ENCODE data around the gene SLC9A9. TPM values are rescaled to one million over a fixed set of nuclear protein-coding genes. Genes with fewer than 3 reads are reported as not detected.
A peak's percentile ranks its signal among the peaks of the same experiment; 100 is the strongest.
"Not testable (repeated sequence)": the region's sequence is repeated elsewhere in the genome, so short reads cannot be mapped to it uniquely, and the experiment has no call there.

Gene SLC9A9
- total RNA-seq, 1 donor from 2014 or later = 7.1 TPM

DNA sequence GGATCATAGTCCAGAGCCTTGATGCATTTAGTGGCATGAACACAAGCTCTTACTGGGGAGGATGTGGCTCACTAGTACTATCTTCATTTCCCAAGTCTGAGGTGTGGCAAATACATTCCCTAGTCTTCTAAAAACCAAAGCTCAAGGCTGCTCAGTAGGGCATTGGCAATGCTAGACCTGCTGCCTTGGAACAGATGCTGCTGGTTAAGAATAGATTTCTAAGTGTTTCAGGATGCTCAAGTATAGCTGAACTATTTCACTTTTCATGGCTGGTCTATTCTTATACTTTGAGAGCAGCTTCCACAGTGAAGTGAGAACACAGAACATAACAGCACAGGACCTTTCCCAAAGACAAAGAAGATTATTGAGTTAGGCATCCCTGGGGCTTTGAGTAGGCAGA is 549.9 kb downstream of the SLC9A9 start:
- DNase-seq (ENCODE audit: low read depth in 2 of 2) = no peak

DNA sequence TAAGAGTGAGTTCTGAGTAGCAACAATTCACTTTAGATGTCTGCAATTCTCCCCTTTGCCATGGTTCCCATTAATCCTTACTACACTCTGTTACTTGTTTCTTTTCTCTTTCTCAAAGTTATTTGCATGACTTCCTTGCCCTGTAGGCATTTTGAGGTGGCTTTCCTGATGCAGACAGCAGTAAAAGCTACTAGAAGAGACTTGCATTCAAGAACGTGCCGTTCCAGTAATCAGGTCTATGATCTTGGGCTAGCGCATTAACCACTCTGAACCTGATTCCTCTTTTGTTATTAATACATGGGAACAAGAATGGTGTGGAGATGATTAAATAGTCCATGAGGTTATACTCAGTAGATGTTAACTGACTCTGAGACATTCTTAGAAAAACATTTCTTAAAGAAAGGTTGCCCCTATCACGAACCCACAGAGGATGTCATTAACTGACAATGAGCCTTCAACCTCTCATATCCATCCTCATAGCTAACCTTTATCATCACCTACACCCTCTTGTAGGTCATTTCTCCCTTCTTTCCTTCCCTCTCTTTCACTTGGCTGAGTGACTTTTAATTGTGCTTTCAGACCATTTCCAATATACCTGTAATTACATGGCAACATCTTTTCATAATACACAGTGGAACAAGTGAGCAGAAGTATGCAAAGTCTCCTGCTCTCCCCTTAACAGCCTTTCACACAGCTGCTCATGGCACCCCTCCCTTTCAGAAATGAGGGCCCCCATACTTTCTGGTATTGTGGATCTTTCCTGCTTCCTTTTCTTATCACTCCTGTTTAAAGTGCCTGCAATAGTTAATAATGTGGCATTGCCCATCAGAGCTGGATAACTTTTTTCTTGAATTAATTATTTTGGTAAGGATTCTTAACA is 552.8 kb downstream of the SLC9A9 start:
- DNase-seq (ENCODE audit: low read depth in 2 of 2) = no peak

DNA sequence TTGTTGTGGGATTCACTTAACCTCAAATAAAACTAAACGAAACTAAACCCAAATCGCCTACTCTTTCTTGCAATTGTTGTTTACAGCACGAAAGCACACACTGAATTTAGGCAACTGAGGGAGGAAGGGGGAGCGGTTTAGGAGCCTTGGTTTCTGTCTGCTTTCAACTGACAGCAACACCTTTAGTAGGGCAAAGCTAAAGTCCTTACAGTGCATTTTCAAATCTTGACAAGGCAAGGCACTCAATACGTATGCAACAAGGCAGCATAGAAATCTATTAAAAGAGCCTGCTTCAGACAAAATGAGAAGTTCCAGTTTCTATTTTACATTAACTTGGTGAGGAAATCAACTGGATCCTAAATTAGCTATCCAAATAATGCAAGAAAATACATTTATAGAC is 554.1 kb downstream of the SLC9A9 start:
- no peak for DNase-seq (ENCODE audit: low read depth in 2 of 2)

DNA sequence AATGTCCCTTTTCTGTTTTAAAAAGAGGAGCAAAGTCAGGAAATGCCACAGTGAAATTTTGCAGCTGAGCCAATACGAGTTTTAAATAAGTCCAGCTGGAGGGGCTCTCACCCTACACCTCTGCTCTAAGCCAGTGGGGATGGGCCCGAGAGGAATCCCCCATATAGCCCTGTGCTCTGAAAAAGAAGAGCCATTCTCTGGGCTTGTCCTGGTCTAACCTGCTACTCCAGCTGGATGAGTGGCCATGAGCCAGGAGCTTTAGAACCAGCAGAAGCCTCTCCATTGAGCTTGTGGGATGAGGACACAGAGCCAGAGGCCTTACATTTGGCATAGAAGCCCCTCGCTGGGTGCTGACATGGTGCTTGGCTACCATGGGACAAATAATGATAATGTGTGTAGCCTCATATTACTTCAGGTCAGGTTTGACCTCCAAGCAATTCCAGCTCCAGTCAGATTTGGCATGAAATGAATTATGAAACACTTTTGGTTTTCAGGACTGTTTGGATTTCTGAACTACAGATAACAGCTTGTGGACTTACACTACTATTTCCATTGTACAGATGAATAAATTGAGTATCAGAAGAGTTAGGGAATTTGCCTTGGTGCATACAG is 556.3 kb downstream of the SLC9A9 start:
- peak in 1 of 2 donors; percentile 72 for DNase-seq (ENCODE audit: low read depth in 2 of 2)

DNA sequence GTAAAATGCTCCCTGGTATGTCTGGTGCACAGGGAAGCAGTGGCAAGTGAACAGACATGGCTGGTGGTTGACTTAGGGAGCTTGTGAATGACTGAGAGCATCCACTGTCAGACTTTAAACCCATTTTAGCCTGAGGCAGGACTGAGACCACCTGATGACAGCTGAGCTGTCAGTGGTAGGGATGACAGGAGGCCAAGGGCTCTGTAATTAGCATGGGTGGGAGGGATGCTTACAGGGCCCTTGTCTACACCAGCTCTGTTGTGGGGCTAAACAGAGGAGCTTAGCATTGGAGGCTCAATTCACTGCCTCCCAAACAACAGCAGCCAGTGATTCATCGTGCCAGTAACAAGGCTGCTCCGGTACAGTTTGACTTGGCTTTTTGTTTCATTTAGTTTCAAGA is 559.3 kb downstream of the SLC9A9 start:
- DNase-seq (ENCODE audit: low read depth in 2 of 2) = no peak

DNA sequence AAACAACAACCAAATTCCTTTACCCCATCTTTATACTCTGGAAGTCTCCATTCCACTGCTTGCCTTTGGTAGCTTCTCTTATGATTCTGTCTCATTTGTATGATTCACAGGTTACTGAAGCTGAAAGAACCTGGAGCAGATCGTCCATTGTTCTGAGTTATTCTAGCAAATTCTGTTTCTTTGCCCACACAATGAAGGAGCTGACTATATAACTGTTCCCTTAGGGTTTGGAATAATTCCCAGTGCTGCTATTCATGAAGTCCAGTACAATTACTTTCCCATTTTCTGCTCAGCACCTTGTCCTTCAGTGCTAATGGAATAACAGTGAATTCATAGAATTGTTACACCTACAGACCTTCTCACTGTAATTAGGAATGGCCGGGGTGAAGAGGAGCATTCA is 560.9 kb downstream of the SLC9A9 start:
- DNase-seq (ENCODE audit: low read depth in 2 of 2) = no peak

DNA sequence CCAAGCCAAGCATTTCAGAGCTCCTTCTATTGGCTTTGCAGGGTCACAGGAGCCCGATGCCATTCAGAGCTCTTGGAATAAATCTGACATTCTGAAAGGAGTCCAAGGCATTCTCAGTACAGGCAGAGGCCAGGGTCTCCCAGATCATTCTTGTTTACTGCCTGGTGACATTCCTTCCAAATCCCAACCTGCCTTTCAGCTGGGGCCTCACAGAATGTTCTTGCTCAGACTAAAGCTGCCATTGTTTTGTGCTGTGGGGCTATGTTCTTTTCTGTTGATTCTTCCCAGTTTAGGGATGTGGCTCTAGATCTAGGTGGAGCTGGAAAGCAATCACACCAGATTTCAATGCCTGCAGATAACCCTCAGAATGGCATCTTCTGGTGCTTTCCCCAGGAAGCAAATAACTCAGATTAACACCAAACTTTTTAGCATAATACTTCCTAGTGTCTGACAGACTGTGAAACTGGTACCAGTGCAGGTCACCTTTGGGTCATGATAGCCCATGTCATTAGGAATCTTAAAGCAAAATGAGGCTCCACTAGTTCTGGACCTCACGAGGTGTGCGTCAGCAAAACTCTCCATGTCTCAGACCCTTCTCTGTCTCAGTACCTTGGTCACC is 561.8 kb downstream of the SLC9A9 start:
- no peak for DNase-seq (ENCODE audit: low read depth in 2 of 2)

DNA sequence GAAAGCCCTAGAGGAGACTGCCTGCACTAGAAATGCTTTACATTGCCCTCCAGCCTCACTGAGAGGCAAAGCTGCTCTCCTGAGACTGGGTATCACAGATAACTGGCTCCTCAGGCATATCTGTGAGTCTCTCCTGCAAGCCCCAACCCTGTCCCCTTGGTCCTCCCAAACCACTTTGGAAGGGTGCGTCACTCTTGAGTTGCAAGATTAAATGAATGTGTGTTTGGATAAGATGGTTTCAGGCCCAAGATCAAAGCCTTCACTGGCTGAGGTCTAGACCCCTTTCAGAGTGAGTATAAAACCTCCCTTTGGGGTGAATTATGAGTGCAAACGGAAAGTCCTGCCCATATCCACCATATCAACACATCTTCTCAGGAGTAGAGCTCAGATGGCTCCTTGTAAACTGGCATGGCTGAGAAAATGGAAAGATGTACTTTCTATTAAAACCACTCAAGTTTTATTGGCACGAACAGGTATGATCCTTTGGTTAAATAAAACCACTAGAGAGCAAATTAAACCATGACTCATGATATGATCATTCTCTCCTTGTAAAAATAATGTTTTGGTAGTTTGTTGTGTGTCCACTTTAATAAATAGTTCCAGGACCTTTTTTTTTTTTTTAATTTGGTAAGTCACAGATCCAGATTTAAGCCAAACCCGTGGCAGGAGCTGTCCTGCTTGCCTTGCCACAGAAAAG is 564.7 kb downstream of the SLC9A9 start:
- no peak for DNase-seq (ENCODE audit: low read depth in 2 of 2)

DNA sequence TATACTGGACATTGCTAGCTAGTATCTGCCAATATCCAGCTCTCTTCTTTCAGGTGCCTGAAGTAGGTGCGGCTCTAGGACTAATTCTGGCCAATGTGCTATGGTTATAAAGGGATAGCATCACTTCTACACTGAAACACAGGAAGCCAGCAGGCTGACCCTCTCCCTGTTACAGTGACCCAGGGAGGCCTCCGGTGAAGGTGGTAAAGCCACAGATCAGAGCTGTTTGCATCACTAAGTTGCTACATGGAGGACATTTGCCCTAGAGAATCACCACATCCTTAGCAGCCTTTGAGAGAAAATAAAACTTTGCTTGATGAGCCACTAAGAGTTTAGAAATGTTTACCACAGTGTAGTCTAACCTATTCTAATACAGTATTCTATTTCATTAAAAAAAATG is 567.3 kb downstream of the SLC9A9 start:
- DNase-seq (ENCODE audit: low read depth in 2 of 2) = no peak

DNA sequence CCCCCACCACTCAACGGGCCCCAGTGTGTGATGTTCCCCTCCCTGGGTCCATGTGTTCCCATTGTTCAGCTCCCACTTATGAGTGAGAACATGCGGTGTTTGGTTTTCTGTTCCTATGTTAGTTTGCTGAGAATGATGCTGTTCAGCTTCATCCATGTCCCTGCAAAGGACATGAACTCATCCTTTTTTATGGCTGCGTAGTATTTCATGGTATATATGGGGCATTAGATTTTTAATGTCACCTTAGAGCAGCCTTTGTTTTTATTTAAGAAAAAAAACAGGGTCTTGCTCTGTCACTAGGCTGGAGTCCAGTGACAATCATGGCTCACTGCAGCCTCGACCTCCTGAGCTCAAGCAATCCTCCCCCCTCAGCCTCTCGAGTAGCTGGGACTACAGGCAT is 568.7 kb downstream of the SLC9A9 start:
- not testable (repeated sequence) for DNase-seq (ENCODE audit: low read depth in 2 of 2)

DNA sequence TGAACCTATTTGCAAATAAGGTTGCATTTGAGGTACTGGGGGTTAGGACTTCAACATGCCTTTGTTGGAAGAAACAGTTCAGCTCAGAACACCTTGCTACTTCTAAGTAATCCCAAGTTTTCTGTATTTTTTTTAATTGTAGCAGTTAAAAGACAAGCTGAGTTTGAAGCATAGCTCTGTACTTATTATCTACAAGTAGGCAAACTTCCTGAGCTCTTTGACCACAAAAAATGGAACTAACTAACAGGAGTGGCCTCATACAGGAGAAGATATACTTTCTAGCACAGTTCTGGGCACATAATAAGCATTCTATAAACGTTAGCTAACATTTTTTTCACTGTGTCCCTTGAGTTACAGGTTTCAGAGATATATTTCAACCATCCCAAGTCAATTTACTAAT is 569.5 kb downstream of the SLC9A9 start:
- no peak for DNase-seq (ENCODE audit: low read depth in 2 of 2)

DNA sequence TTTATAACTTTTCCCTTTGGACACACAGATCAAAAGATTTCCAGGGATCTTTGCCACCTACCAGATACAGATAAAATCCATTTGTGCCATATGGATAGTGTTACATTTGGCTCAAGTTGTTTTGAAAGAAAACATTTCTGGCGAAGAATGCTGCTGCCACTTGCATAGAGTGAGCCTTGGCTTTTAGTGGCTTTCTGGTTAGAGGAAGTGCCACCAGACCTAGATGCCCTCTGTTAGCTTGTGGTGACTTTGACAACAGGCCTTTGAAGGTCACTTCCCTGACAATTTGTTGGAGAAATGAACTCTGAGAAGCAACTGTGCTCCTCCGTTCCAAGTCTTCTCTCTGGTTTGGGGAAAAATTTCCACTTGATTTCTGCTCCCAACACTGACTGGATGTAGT is 570.7 kb downstream of the SLC9A9 start:
- DNase-seq (ENCODE audit: low read depth in 2 of 2) = no peak

DNA sequence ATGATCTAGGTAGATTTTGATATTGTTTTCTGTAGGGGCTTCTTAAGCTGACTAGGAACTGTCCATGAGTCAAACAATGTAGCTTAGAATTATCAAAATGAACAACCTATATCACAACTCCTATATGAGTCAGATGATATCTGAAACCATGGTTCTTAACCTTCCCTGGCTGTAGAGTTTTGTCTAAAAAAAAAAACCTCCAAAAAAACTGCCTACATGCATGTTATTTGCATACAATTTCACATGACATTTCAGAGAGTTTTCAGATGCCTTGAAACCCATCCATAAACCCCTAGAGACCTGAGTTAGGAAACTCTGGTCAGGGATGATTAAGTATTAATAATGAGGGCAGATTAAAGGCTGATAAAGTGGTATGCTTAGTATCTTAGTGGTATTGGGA is 571.7 kb downstream of the SLC9A9 start:
- DNase-seq (ENCODE audit: low read depth in 2 of 2) = no peak

DNA sequence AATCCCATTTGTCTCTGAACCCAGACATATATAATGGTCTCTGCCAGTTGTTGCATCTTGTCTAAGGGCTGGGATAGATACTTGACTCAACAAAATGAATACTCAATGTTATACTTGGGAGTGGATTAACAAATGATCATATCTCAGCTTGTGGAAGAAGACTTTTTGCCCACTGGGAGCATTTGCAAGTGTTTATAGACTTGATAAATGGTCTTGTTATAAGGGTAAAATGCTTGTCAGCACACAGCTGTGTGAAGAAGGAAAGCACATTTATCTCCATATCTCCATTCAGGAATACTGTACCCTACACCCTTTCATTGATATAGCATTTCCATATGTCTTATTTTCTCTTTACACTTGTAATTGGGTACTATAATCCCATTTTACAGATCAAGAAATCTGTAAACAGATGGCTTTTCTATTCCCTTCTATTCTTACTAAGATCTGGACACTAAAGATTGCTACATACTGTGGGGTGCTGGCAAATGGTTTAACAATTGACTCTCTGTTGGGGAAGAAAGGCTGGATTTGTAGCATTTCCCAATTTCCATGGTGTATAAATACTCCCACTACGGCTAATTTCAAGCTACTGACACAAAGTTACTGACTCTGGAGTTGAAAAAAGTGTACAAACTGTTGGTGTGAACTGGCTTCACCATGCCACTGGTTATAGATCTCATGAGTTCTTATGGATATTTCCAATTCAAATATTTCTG is 574.1 kb downstream of the SLC9A9 start:
- DNase-seq (ENCODE audit: low read depth in 2 of 2) = no peak

DNA sequence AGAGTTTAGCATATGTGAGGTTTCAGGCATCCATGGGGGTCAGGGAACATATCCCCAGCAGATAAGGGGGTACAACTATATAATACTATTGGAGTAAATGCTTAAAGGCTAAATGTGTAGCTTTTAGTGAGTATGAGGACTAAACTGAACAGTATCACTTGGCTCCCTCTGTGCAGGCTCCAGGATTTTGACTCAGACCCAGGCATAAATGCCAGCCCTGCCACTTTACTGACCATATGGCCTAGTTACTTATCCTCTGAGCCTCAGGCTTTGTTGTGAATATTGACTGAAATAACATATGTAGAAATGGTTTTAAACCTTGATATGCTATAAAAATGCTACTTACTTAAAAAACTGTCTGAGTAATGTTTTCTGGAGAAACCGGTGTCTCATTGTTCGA is 577.1 kb downstream of the SLC9A9 start:
- no peak for DNase-seq (ENCODE audit: low read depth in 2 of 2)

DNA sequence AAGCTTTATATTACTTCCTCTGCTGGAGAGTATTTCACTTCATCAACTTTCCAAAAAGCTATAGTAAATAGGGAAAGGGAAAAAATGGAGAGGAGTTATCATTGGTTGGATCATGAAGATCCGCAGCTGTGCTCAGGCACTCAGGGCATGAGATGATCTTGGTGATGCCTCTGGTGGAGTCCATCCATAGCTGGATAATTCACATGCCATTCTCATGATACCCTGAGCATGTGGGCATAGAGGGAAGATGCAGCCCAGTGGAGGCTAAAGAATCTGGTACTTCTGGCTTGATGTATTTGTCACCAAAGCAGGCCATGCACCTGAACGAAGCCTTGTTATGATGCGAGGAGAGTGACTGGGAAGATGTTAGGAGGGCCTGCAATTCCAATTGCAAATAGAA is 578.5 kb downstream of the SLC9A9 start:
- no peak for DNase-seq (ENCODE audit: low read depth in 2 of 2)

DNA sequence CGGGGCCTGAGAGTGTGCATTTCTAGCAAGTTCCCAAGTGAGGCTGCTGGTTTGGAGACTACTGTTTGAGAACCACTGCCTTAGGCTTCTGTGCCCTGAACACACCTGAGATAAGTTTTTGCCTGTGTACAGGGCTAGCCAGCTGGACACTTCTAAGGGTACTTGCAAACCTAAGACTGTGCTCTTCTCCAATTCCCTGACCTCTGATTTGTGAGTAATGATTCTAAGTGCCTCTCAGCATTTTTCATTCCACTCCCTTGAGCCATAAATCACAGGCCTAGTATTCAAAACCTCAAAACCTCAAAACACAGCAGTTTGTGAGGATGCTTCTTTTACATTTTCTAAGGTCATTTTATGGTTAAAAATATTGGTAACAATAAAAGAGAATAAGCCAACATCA is 580.3 kb downstream of the SLC9A9 start:
- no peak for DNase-seq (ENCODE audit: low read depth in 2 of 2)

DNA sequence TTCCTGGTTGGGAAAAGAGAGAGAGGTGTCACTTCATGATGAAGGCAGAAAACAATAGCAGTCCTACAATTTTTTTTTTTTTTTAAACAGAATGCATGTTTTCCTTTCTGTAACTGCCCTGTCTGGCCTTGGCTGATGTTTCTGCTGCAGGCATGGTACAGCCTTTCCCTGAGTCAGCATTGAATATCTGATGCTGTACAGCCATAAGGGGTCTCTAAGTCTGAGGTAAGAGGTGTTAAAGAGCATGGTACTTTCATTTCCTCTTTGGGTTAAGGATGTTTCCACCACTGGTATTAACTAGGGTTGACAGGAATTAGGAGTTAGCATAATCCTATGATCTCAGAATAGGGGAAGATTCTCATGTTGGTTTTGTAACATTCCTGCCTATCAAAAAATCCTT is 581.3 kb downstream of the SLC9A9 start:
- DNase-seq (ENCODE audit: low read depth in 2 of 2) = peak in 1 of 2 donors; percentile 31

DNA sequence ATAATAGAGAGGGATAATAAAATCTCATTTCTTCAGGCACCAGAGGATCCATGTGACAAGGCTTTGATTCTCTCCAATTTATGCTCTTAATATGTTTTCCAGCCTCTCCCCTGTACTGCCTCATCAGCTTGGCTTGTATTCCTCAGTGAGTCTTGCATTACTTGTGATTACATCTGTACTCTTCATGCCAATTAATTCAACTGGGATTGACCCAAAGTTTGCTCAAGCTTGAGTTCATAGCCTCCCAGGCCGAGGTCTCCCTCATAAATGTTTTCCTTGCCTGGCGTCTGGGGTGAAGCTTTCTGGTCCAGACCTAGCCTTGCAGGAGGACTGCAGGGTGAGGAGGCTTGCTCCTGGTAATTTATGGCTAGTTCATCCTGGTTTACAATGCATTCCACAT is 581.8 kb downstream of the SLC9A9 start:
- DNase-seq (ENCODE audit: low read depth in 2 of 2) = no peak

DNA sequence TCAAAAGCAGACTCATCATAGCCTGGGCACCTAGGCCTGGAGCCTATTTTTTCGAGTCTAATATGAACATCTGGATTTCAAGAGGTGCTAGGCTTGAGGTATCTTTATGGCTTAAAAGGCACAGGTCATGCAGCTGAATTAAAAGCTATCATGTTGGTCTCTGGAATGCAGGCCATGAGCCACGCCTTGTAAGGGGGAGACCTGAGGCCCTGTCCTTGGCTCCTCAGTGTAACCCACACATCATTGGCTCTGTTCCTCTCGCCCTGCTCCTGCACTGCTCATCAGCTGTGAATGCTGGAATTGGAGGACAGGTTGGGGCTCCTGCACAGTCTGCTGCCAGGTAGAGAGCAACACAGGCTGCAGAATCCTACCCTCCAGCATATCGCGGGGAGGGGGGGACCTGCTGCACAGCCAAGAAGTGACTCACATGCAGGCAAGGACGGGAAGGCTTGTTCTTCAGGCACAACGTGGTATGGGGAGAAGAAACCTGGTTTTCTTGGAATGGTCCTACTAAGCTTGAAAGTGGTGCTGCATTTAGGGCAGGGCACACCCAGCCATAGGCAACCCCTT is 582.7 kb downstream of the SLC9A9 start:
- no peak for DNase-seq (ENCODE audit: low read depth in 2 of 2)

DNA sequence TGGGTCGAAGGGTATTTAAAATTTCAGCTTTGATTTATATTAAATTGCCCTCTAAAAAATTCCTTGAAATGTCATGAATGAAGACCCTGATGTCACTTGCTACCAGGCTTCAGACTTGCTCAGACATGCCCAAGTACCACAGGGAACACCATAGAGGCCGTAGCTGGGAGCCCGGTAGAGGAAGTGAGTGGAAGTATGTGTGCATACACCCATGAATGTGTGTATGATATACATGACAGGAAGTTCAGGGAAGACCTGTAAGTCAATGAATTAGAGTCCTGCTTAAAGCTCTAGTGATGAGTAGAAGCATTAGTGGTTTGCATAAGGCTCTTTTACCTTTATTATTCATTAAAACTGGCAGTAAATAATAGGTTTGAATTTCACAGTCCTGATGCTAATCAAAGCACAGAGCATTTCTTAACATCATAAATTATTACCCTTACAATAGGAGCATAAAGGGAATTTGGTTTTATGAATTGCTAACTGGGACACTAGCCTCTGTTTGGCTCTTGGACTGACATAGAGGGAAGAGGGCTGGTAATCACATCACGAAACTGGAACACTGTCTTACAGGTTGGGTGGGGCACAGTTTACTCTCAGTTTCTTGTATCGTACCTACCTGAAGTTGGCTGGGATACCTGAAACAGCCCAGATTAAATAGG is 584.3 kb downstream of the SLC9A9 start:
- DNase-seq (ENCODE audit: low read depth in 2 of 2) = no peak
